ENCODE data around the gene MCOLN1. TPM values are rescaled to one million over a fixed set of nuclear protein-coding genes. Genes with fewer than 3 reads are reported as not detected.
"Not testable (repeated sequence)": the region's sequence is repeated elsewhere in the genome, so short reads cannot be mapped to it uniquely, and the experiment has no call there.

MCOLN1 gene
- total RNA-seq, 4 donors from 2014 or later = 9.1 to 25.0 (median 14.5) TPM

DNA sequence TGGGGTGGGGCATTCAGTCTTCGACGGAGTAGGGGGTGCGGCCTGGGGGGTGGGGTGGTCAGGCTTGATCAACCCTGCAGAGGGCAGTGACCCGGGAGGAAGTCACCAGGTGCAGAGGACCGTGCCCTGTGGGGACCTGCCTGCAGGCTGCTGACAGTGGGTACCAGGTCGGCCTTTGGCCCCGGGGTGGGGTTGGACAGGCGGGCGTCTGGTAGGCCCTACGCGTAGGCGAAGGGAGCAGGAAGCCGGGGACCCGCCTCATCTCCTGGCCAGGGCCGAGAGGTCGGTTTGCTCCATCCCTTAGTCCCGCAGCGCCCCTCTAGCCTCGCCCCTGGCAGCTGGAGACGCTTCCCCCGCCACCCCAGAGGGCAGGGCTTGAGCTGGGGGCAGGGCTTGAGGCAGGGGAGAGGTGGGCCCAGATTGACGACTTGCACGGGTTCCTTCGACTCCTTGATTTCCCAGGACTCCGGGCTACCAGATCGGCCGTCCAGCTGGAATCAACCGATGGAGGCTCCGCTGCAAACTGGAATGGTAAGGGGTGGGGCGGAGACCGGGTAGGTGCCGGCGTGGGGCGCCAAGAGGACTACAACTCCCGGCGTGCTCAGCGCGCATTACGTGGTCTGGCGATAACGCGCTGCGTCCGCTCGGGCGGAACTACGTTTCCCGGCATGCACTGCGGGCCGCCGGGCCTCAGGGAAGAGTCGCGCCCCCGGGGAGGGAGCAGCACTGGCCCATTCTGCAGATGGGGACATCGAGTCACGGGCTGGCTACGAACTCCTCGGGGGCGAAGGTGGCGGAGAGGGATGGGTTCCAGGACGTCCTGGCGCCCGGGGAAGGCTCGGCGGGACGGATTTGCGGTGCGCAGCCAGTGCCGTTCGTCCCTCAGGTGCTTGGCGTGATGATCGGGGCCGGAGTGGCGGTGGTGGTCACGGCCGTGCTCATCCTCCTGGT lies 12.9 kb downstream of the MCOLN1 start, which contains the start of gene PNPLA6:
TSS of gene PNPLA6 (plus strand) at position 671 of the 951 bp plus-strand sequence. CDS start at position 743, 72 bp downstream.
- TF ChIP-seq, protein P1, sequence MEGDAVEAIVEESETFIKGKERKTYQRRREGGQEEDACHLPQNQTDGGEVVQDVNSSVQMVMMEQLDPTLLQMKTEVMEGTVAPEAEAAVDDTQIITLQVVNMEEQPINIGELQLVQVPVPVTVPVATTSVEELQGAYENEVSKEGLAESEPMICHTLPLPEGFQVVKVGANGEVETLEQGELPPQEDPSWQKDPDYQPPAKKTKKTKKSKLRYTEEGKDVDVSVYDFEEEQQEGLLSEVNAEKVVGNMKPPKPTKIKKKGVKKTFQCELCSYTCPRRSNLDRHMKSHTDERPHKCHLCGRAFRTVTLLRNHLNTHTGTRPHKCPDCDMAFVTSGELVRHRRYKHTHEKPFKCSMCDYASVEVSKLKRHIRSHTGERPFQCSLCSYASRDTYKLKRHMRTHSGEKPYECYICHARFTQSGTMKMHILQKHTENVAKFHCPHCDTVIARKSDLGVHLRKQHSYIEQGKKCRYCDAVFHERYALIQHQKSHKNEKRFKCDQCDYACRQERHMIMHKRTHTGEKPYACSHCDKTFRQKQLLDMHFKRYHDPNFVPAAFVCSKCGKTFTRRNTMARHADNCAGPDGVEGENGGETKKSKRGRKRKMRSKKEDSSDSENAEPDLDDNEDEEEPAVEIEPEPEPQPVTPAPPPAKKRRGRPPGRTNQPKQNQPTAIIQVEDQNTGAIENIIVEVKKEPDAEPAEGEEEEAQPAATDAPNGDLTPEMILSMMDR (IDR thresholded peaks at IDR 0.05) = no peak
- TF ChIP-seq POLR2A (IDR thresholded peaks at IDR 0.05) = peak in 1 of 2 donors; percentile 70
- no peaks in the 10 kb centered on the region for H3K9me3 ChIP-seq
- 0% methylated on average over 10 of the region's 76 CpGs; no CpG with 5 or more reads in 1 of the 2 donors for WGBS, 2 donors
- H3K4me1 ChIP-seq = peaks cover 13 to 17% of the 10 kb centered on the region in 2 donors
- intact Hi-C loops (cut with DNase I) = loop anchor here (10.0 kb wide), 1 partner anchor 141 kb away; no protein-coding TSS in a partner anchor
- H3K36me3 ChIP-seq = peaks cover 17% of the 10 kb centered on the region in 2 donors
- peak within 1 kb of the TSS; percentile 52 to 92 (median 91) for H3K27ac ChIP-seq
- peak; percentile 95 to 96 for DNase-seq
- H3K27me3 ChIP-seq = no peaks in the 10 kb centered on the region
- H3K4me3 ChIP-seq (replicated peaks in 1 of 3) = peak within 1 kb of the TSS; percentile 34 to 71 (median 42)

DNA sequence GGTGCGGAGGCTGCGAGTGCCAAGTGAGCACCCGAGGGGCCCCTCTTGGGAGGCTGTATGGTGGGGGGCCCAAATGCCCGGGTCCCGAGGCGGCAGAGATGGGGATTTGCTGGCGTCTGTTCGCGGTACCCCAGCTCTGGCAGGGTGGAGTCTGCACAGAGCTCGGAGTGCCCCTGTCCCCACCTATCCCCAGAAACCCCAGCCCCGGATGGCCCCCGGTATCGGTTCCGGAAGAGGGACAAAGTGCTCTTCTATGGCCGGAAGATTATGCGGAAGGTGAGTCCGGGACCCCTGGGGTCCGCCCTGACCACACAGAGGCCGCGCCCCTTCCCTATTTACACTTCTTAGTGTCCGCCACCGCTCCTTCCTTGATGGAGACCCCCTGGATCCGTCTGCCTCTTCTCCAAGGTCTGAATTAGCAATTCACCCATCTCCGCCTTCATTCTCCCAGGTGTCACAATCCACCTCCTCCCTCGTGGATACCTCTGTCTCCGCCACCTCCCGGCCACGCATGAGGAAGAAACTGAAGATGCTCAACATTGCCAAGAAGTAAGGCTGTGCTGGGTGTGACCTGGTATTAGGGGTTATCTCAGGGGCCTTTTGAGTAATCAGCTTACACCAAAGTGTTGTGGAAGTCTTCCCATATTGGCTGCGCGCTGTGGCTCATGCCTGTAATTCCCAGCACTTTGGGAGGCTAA lies 13.7 kb downstream of the MCOLN1 start:
- Histone ChIP-seq H3K36me3 (peaks cover 24 to 25% of the 10 kb centered on the region in 2 donors), H3K4me1 (peaks cover 13 to 17% of the 10 kb centered on the region in 2 donors), H3K9me3 (no peaks in the 10 kb centered on the region), H3K27ac (peak overlapping the region in 2 of 3 donors; percentile 91 to 92), H3K4me3 (replicated peaks in 1 of 3) (peak overlapping the region; percentile 34 to 71 (median 42)), H3K27me3 (no peaks in the 10 kb centered on the region)
- intact Hi-C loops (cut with DNase I) = loop anchor here (10.0 kb wide), 1 partner anchor 141 kb away; no protein-coding TSS in a partner anchor
- WGBS, 2 donors = 38 to 41% methylated on average over 15 to 16 of the region's 30 CpGs
- no peak for DNase-seq
- TF ChIP-seq, protein P1 (IDR thresholded peaks at IDR 0.05) = no peak
- TF ChIP-seq POLR2A (IDR thresholded peaks at IDR 0.05) = no peak

DNA sequence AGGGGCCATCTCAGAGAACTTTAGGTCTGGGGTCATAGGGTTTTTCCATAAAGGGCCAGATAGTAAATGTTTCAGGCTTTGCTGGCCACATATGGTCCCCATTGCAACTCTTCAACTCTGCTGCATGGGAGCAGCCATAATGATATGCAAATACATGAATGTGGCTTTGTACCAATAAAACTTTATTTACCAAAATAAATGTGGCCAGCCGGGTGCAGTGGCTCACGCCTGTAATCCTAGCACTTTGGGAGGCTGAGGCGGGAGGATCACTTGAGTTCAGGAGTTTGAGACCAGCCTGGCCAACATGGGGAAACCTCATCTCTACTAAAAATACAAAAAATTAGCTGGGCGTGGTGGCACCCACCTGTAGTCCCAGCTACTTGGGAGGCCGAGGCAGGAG lies 16.6 kb downstream of the MCOLN1 start:
- DNase-seq; H3K4me1 ChIP-seq; H3K27ac ChIP-seq; H3K9me3 ChIP-seq; H3K27me3 ChIP-seq; H3K4me3 ChIP-seq (replicated peaks in 1 of 3): not testable (repeated sequence)
- peaks cover 48 to 49% of the 10 kb centered on the region in 2 donors for H3K36me3 ChIP-seq
- intact Hi-C loops (cut with DNase I) = loop anchor here (10.0 kb wide), 1 partner anchor 144 kb away; no protein-coding TSS in a partner anchor
- 96 to 97% methylated on average over 5 of the region's 5 CpGs for WGBS, 2 donors

DNA sequence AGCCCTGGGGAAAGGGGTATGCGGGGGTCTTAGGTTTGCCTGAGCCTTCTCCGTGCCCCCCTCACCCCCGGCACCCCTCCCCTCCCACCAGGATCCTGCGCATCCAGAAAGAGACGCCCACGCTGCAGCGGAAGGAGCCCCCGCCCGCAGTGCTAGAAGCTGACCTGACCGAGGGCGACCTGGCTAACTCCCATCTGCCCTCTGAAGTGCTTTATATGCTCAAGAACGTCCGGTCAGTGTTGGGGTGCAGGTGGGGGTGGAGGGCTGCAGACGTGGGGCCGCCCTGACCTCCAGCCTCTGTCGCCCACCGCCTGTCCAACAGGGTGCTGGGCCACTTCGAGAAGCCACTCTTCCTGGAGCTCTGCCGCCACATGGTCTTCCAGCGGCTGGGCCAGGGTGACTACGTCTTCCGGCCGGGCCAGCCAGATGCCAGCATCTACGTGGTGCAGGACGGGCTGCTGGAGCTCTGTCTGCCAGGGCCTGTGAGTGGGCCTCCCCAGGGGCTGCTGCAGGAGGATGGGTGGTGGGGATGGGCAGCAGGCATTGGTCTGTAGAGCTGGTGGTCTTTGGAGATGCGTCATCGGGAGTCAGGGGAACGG lies 17.5 kb downstream of the MCOLN1 start:
- TF ChIP-seq, protein P1 (IDR thresholded peaks at IDR 0.05) = no peak
- no peak for TF ChIP-seq POLR2A (IDR thresholded peaks at IDR 0.05)
- no peaks in the 10 kb centered on the region for H3K9me3 ChIP-seq
- H3K4me1 ChIP-seq = peaks cover 6 to 9% of the 10 kb centered on the region in 2 donors
- no peaks in the 10 kb centered on the region for H3K27me3 ChIP-seq
- WGBS, 2 donors = 89 to 93% methylated on average over 18 to 27 of the region's 28 CpGs
- H3K4me3 ChIP-seq (replicated peaks in 1 of 3) = no peak overlapping the region
- intact Hi-C loops (cut with DNase I) = loop anchor here (10.0 kb wide), 1 partner anchor 145 kb away; no protein-coding TSS in a partner anchor
- H3K36me3 ChIP-seq = peaks cover 48 to 49% of the 10 kb centered on the region in 2 donors
- H3K27ac ChIP-seq = no peak overlapping the region
- no peak for DNase-seq

All from thyroid gland (tissue), 4 donors.